ENCODE data around the gene GSTA1. TPM values are rescaled to one million over a fixed set of nuclear protein-coding genes. Genes with fewer than 3 reads are reported as not detected.
"Not testable (repeated sequence)": the region's sequence is repeated elsewhere in the genome, so short reads cannot be mapped to it uniquely, and the experiment has no call there.

Gene GSTA1
- total RNA-seq, 4 donors from 2014 or later, result 0.90 to 0.95 TPM; not detected in 2

GRCh38 chr6:52839124-52840055 is 35.8 kb upstream of the GSTA1 start:
- no peaks in the 10 kb centered on the region for H3K27me3 ChIP-seq
- H3K36me3 ChIP-seq, result no peaks in the 10 kb centered on the region
- no peaks in the 10 kb centered on the region for H3K9me3 ChIP-seq
- no peaks in the 10 kb centered on the region for H3K4me1 ChIP-seq
- intact Hi-C loops (cut with DNase I; ENCODE audit: low total_unique reads), result no loop called here
- no peak overlapping the region for H3K27ac ChIP-seq
- no peak overlapping the region for H3K4me3 ChIP-seq
- DNase-seq, result no peak
- TF ChIP-seq CTCF (IDR thresholded peaks at IDR 0.05) (no peak), POLR2A (IDR thresholded peaks at IDR 0.05) (no peak)

GRCh38 chr6:52834481-52834880 is 30.9 kb upstream of the GSTA1 start:
- no peaks in the 10 kb centered on the region for H3K36me3 ChIP-seq
- TF ChIP-seq POLR2A (IDR thresholded peaks at IDR 0.05) (no peak), CTCF (IDR thresholded peaks at IDR 0.05) (no peak)
- no peaks in the 10 kb centered on the region for H3K4me1 ChIP-seq
- intact Hi-C loops (cut with DNase I; ENCODE audit: low total_unique reads), result no loop called here
- no peaks in the 10 kb centered on the region for H3K9me3 ChIP-seq
- no peak for DNase-seq
- no peak overlapping the region for H3K4me3 ChIP-seq
- no peaks in the 10 kb centered on the region for H3K27me3 ChIP-seq
- H3K27ac ChIP-seq, result no peak overlapping the region

- H3K4me1 ChIP-seq; H3K4me3 ChIP-seq; H3K36me3 ChIP-seq; H3K27ac ChIP-seq; intact Hi-C loops (cut with DNase I; ENCODE audit: low total_unique reads); H3K27me3 ChIP-seq; H3K9me3 ChIP-seq; DNase-seq: not testable (repeated sequence)
Measured at GRCh38 chr6:52830869-52831268, 27.3 kb upstream of the GSTA1 start.

- Histone ChIP-seq H3K4me1 (no peaks in the 10 kb centered on the region), H3K4me3 (no peak overlapping the region), H3K27me3 (no peaks in the 10 kb centered on the region), H3K27ac (no peak overlapping the region), H3K9me3 (no peaks in the 10 kb centered on the region), H3K36me3 (no peaks in the 10 kb centered on the region)
- no peak for TF ChIP-seq CTCF (IDR thresholded peaks at IDR 0.05)
- no peak for TF ChIP-seq POLR2A (IDR thresholded peaks at IDR 0.05)
- no peak for DNase-seq
- intact Hi-C loops (cut with DNase I; ENCODE audit: low total_unique reads), result no loop called here
Measured at GRCh38 chr6:52829046-52829817, 25.6 kb upstream of the GSTA1 start.

- H3K36me3 ChIP-seq; H3K9me3 ChIP-seq; H3K27me3 ChIP-seq; H3K27ac ChIP-seq; intact Hi-C loops (cut with DNase I; ENCODE audit: low total_unique reads); H3K4me1 ChIP-seq; H3K4me3 ChIP-seq; DNase-seq: not testable (repeated sequence)
Measured at GRCh38 chr6:52828621-52829020, 25.0 kb upstream of the GSTA1 start.

- H3K27me3 ChIP-seq; DNase-seq; H3K9me3 ChIP-seq; intact Hi-C loops (cut with DNase I; ENCODE audit: low total_unique reads); H3K4me1 ChIP-seq; H3K4me3 ChIP-seq; H3K27ac ChIP-seq; H3K36me3 ChIP-seq: not testable (repeated sequence)
Measured at GRCh38 chr6:52827073-52827783, 23.6 kb upstream of the GSTA1 start.

All from uterus (tissue), 4 donors.